Activated naive CD4-positive, alpha-beta T cell treated with anti-CD3 and anti-CD28 coated beads, Interleukin-2, amount 10 ng/mL, durations not matched to agents 7 days and 5 days (primary cell): Measurements from ENCODE around the gene BBS9.
"Not testable (repeated sequence)": the region's sequence is repeated elsewhere in the genome, so short reads cannot be mapped to it uniquely, and the experiment has no call there.

ENCODE experiments used
- CTCF ChIA-PET: fragments of 350-600 bp; sonication (Branson Sonifier 250); formaldehyde crosslinking; loops from one replicate; lab custom pipeline; 2021; ENCODE audit warnings: antibody characterized with exemption; lab: Charles Lee
- DNase-seq: peaks from one replicate; pipeline ENCODE4 v3.0.0-alpha.2; 2020
- H3K27ac Mint-ChIP-seq: one replicate; pipeline ENCODE4 v1.8.0; 2021; ENCODE audit warnings: mild to moderate bottlenecking, moderate library complexity, mixed read lengths
- H3K27me3 Mint-ChIP-seq: one replicate; pipeline ENCODE4 v1.8.0; 2021; ENCODE audit warnings: mild to moderate bottlenecking, mixed read lengths
- H3K36me3 Mint-ChIP-seq: one replicate; pipeline ENCODE4 v1.8.0; 2021; ENCODE audit warnings: mixed read lengths
- H3K4me1 Mint-ChIP-seq: one replicate; pipeline ENCODE4 v1.8.0; 2021; ENCODE audit warnings: mixed read lengths
- H3K4me3 Mint-ChIP-seq: one replicate; pipeline ENCODE4 v1.8.0; 2021; ENCODE audit warnings: mild to moderate bottlenecking, moderate library complexity, mixed read lengths
- H3K9me3 Mint-ChIP-seq: one replicate; pipeline ENCODE4 v1.8.0; 2021; ENCODE audit warnings: mixed read lengths

BBS9 gene

GRCh38 chr7:33237036-33237435, 107.7 kb downstream of the BBS9 start:
- no peaks in the 10 kb centered on the region for H3K9me3 Mint-ChIP-seq
- CTCF ChIA-PET, result interaction anchor here (1.0 kb wide), 1 partner anchor 391 kb away, joined by 3 read pairs; no protein-coding TSS in a partner anchor
- H3K27me3 Mint-ChIP-seq, result no peaks in the 10 kb centered on the region
- no peaks in the 10 kb centered on the region for H3K4me1 Mint-ChIP-seq
- H3K36me3 Mint-ChIP-seq, result no peaks in the 10 kb centered on the region
- no peak overlapping the region for H3K4me3 Mint-ChIP-seq
- DNase-seq, result no peak
- H3K27ac Mint-ChIP-seq, result no peak overlapping the region

- Mint-ChIP-seq H3K36me3 (no peaks in the 10 kb centered on the region), H3K27me3 (no peaks in the 10 kb centered on the region), H3K4me3 (no peak overlapping the region), H3K9me3 (no peaks in the 10 kb centered on the region), H3K27ac (no peak overlapping the region), H3K4me1 (no peaks in the 10 kb centered on the region)
- CTCF ChIA-PET, result interaction anchor here (1.3 to 1.4 kb wide), 2 partner anchors 505 to 690 kb away, joined by 3 read pairs; no protein-coding TSS in a partner anchor
- no peak for DNase-seq
These were observed 114.0 kb downstream of the BBS9 start for GRCh38 chr7:33243319-33243881.

GRCh38 chr7:33248671-33249070, 119.3 kb downstream of the BBS9 start:
- Mint-ChIP-seq H3K36me3 (no peaks in the 10 kb centered on the region), H3K27me3 (no peaks in the 10 kb centered on the region), H3K27ac (no peak overlapping the region), H3K9me3 (peaks cover 5% of the 10 kb centered on the region), H3K4me3 (no peak overlapping the region), H3K4me1 (no peaks in the 10 kb centered on the region)
- CTCF ChIA-PET, result no interaction called here
- no peak for DNase-seq

GRCh38 chr7:33250421-33250871, 121.1 kb downstream of the BBS9 start:
- H3K36me3 Mint-ChIP-seq, result no peaks in the 10 kb centered on the region
- no peaks in the 10 kb centered on the region for H3K4me1 Mint-ChIP-seq
- peaks cover 5% of the 10 kb centered on the region for H3K9me3 Mint-ChIP-seq
- no peaks in the 10 kb centered on the region for H3K27me3 Mint-ChIP-seq
- no peak overlapping the region for H3K27ac Mint-ChIP-seq
- no peak overlapping the region for H3K4me3 Mint-ChIP-seq
- DNase-seq, result no peak
- CTCF ChIA-PET, result no interaction called here

GRCh38 chr7:33251301-33251700, 121.9 kb downstream of the BBS9 start:
- no peaks in the 10 kb centered on the region for H3K4me1 Mint-ChIP-seq
- CTCF ChIA-PET, result no interaction called here
- H3K9me3 Mint-ChIP-seq, result peaks cover 5% of the 10 kb centered on the region
- H3K27me3 Mint-ChIP-seq, result no peaks in the 10 kb centered on the region
- no peak for DNase-seq
- H3K36me3 Mint-ChIP-seq, result no peaks in the 10 kb centered on the region
- no peak overlapping the region for H3K4me3 Mint-ChIP-seq
- H3K27ac Mint-ChIP-seq, result no peak overlapping the region

- DNase-seq, result no peak
- no peaks in the 10 kb centered on the region for H3K27me3 Mint-ChIP-seq
- no peaks in the 10 kb centered on the region for H3K4me1 Mint-ChIP-seq
- no peaks in the 10 kb centered on the region for H3K36me3 Mint-ChIP-seq
- H3K9me3 Mint-ChIP-seq, result no peaks in the 10 kb centered on the region
- CTCF ChIA-PET, result no interaction called here
- H3K27ac Mint-ChIP-seq, result no peak overlapping the region
- no peak overlapping the region for H3K4me3 Mint-ChIP-seq
These were observed 129.2 kb downstream of the BBS9 start for GRCh38 chr7:33258491-33258951.

- no peak overlapping the region for H3K27ac Mint-ChIP-seq
- CTCF ChIA-PET, result interaction anchor here (1.0 kb wide), 1 partner anchor 17 kb away, joined by 3 read pairs; no protein-coding TSS in a partner anchor
- H3K9me3 Mint-ChIP-seq, result no peaks in the 10 kb centered on the region
- no peaks in the 10 kb centered on the region for H3K36me3 Mint-ChIP-seq
- no peak overlapping the region for H3K4me3 Mint-ChIP-seq
- DNase-seq, result no peak
- no peaks in the 10 kb centered on the region for H3K4me1 Mint-ChIP-seq
- no peaks in the 10 kb centered on the region for H3K27me3 Mint-ChIP-seq
These were observed 132.2 kb downstream of the BBS9 start for GRCh38 chr7:33261585-33261984.

- DNase-seq, result no peak
- CTCF ChIA-PET, result no interaction called here
- H3K4me3 Mint-ChIP-seq, result no peak overlapping the region
- H3K9me3 Mint-ChIP-seq, result no peaks in the 10 kb centered on the region
- H3K27me3 Mint-ChIP-seq, result no peaks in the 10 kb centered on the region
- H3K27ac Mint-ChIP-seq, result no peak overlapping the region
- no peaks in the 10 kb centered on the region for H3K4me1 Mint-ChIP-seq
- H3K36me3 Mint-ChIP-seq, result no peaks in the 10 kb centered on the region
These were observed 133.1 kb downstream of the BBS9 start for GRCh38 chr7:33262476-33262875.

- CTCF ChIA-PET, H3K36me3 Mint-ChIP-seq, H3K4me3 Mint-ChIP-seq, DNase-seq, H3K4me1 Mint-ChIP-seq, H3K27me3 Mint-ChIP-seq, H3K27ac Mint-ChIP-seq: not testable (repeated sequence)
- H3K9me3 Mint-ChIP-seq, result peaks cover 11% of the 10 kb centered on the region
These were observed 142.5 kb downstream of the BBS9 start for GRCh38 chr7:33271839-33272371.

GRCh38 chr7:33273356-33273755, 144.0 kb downstream of the BBS9 start:
- DNase-seq, result no peak
- no peaks in the 10 kb centered on the region for H3K27me3 Mint-ChIP-seq
- H3K9me3 Mint-ChIP-seq, result peaks cover 11% of the 10 kb centered on the region
- no peaks in the 10 kb centered on the region for H3K36me3 Mint-ChIP-seq
- no peaks in the 10 kb centered on the region for H3K4me1 Mint-ChIP-seq
- H3K27ac Mint-ChIP-seq, result no peak overlapping the region
- no peak overlapping the region for H3K4me3 Mint-ChIP-seq
- CTCF ChIA-PET, result no interaction called here

- CTCF ChIA-PET, result no interaction called here
- no peak for DNase-seq
- Mint-ChIP-seq H3K36me3 (no peaks in the 10 kb centered on the region), H3K27ac (no peak overlapping the region), H3K9me3 (peaks cover 9% of the 10 kb centered on the region), H3K4me3 (no peak overlapping the region), H3K27me3 (no peaks in the 10 kb centered on the region), H3K4me1 (no peaks in the 10 kb centered on the region)
These were observed 147.0 kb downstream of the BBS9 start for GRCh38 chr7:33276325-33276724.

- no peaks in the 10 kb centered on the region for H3K4me1 Mint-ChIP-seq
- H3K9me3 Mint-ChIP-seq, result peaks cover 6% of the 10 kb centered on the region
- no peaks in the 10 kb centered on the region for H3K27me3 Mint-ChIP-seq
- H3K4me3 Mint-ChIP-seq, result no peak overlapping the region
- no peak overlapping the region for H3K27ac Mint-ChIP-seq
- CTCF ChIA-PET, result no interaction called here
- no peak for DNase-seq
- no peaks in the 10 kb centered on the region for H3K36me3 Mint-ChIP-seq
These were observed 147.4 kb downstream of the BBS9 start for GRCh38 chr7:33276729-33277128.

- no peaks in the 10 kb centered on the region for H3K4me1 Mint-ChIP-seq
- H3K36me3 Mint-ChIP-seq, result no peaks in the 10 kb centered on the region
- no peak overlapping the region for H3K27ac Mint-ChIP-seq
- no peak for DNase-seq
- CTCF ChIA-PET, result interaction anchor here (0.5 kb wide), 1 partner anchor 17 kb away, joined by 3 read pairs; no protein-coding TSS in a partner anchor
- peaks cover 5% of the 10 kb centered on the region for H3K9me3 Mint-ChIP-seq
- H3K27me3 Mint-ChIP-seq, result no peaks in the 10 kb centered on the region
- H3K4me3 Mint-ChIP-seq, result no peak overlapping the region
These were observed 148.7 kb downstream of the BBS9 start for GRCh38 chr7:33278095-33278494.

GRCh38 chr7:33286501-33286900, 157.1 kb downstream of the BBS9 start:
- H3K9me3 Mint-ChIP-seq, result no peaks in the 10 kb centered on the region
- H3K4me3 Mint-ChIP-seq, result no peak overlapping the region
- no peaks in the 10 kb centered on the region for H3K4me1 Mint-ChIP-seq
- H3K36me3 Mint-ChIP-seq, result peaks cover 1% of the 10 kb centered on the region
- H3K27me3 Mint-ChIP-seq, result no peaks in the 10 kb centered on the region
- DNase-seq, result no peak
- no peak overlapping the region for H3K27ac Mint-ChIP-seq
- CTCF ChIA-PET, result no interaction called here

- H3K27me3 Mint-ChIP-seq, result no peaks in the 10 kb centered on the region
- H3K9me3 Mint-ChIP-seq, result no peaks in the 10 kb centered on the region
- peaks cover 1% of the 10 kb centered on the region for H3K36me3 Mint-ChIP-seq
- no peak for DNase-seq
- CTCF ChIA-PET, result no interaction called here
- no peak overlapping the region for H3K27ac Mint-ChIP-seq
- no peaks in the 10 kb centered on the region for H3K4me1 Mint-ChIP-seq
- H3K4me3 Mint-ChIP-seq, result no peak overlapping the region
These were observed 158.4 kb downstream of the BBS9 start for GRCh38 chr7:33287738-33288137.
